DMS114 treated with DMSO at 0.1 percent for 48 hours (cell line): ENCODE data around the gene WDR77.

Experiments used
- DNase-seq: peaks from one replicate; lab custom pipeline; 2025; ENCODE audit not compliant: unreplicated experiment; lab: John Stamatoyannopoulos, UW

The WDR77 gene

DNA sequence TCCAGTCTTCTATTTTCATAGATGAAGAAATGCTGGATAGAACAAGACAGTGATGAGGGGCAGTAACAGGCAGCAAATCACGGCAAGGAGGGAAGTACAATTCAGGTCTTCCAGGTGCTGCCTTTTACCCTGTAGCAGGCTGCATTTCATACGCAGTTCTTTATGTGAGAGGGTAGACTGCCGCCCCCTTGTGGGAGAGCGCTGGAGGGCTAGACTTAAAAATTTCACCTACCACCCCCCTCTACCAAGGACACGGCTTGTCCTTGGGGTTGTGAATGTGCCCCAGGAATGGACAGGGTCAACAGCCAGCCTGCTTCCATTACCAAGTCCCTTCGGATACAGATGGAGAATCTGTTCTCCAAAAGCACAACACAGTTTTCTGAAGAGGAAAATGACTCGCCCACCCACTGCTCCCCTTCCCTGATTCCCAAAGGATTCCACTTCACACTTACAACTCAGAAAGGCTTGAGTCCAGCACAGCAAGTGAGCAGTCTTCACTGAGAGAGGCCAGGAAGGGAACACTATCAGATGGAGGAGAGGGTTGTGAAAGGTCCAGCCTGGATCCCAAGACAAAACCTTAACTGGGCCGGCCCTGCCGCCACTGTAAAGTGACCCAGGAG, 7.4 kb downstream of the WDR77 start:
- peak; percentile 6 for DNase-seq

DNA sequence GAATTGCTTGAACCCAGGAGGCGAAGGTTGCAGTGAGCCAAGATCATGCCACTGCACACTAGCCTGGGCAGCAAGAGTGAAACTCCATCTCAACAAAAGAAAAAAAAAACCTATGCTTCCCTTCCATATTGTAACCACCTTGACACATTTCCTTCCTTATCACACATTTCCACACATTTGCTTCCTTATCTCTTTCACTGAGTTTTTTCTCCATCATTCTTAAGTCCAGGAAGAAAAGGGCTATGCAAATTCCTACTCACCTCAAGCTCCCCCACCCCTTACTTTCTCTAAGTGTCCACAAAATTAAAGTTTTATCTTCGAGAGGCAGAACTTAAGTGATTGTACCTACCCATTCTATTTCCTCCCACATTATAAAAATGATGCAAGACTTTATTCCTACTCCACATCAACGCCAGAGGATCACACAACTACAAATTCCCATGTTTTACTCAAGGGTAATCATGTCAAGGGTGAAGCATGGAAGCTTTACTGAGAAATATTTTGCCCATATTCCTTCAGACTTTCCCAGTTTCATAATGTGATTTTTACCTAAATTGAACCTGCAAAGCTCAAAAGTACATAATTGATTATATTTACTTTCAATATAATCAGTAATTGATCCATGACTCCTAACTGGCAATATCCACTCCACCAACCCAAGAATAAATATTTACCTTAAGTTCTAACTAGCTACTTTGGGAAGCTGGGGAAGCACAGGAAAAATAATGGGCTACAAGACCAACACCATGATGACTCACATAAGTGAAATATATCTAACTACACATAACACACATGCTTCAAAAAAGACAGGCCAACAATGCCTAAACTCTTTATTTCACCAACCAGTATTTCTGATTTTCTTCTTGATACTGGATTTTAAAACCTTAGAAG, 9.3 kb downstream of the WDR77 start:
- DNase-seq, result no peak

DNA sequence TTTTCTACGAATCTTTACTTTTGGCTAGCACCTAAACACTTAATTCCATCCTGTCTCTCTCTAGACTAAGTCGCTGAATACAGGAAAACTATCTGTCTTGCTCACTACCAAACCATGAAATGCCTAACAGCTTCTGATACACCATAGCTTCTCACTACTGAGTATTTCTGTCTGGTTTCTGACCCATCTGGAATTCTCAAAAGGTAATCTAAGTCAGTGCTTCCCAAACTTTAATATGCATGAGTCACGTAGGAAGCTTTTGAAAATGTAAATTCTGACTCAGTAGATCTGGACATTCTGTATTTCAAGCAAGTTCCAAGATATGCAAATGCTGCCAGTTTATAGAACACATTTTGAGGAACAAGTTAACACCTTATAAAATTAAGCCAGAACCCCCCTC, 12.3 kb downstream of the WDR77 start:
- DNase-seq, result no peak

DNA sequence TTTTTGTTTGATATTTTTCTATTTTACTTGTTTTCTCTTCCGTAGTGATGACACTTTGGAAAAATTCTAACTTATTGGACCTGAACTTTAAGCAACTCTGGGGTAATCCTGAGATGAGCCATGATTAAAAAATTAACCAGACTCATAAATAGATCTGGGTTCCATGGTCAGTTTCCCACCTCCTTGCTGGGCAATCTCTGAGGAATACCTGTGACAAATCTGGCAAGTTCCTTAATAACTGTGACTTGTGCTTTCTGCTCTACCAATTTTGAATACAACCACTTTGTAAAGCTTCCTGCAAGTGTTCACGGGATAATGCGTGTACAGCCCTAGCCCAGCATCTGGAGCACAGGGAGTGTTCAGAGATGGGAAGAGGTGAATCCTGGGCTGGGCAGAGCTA, 24.8 kb downstream of the WDR77 start:
- no peak for DNase-seq

DNA sequence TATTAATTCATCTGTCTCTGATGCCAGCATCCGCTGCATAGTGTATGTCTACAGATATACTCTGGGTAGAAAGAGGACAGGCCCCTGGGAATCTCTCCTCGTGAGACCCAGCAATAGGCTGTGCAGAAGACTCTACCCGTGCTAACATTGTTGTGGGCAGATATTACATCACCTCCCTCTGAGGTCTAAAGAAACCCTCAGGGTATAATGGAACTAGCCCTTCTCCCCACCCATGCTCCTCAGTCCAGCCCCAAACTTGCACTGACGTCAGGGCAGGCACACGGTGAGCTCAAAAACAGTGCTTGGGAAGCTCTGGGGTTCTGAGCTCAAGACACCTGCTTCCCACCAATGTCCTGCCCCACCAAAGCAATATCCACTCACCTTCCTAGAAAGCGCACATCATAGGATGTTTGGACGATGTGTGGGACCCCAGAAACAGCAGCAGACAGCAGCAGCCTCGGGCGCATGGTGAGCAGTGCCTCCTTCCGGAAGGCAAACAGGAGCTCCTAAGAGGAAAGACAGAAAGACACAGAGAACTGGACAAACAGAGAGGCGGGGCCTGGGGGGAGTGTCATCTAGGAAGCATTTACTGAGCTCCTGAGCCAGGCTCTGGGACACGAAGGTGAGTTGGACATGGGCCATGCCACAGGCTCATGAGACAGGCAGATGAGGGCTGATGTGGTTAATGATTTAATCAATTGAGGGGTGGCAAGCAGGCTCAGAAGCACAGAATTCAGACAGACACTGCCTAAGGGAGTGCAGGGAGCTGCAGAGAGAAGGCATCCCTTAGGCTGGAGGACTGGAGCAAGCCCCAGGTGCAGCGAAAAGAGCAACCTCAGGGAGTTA, 26.3 kb downstream of the WDR77 start:
- DNase-seq, result no peak

GRCh38 chr1:111420377-111420776, 28.7 kb downstream of the WDR77 start:
- no peak for DNase-seq

GRCh38 chr1:111419037-111419436, 30.0 kb downstream of the WDR77 start:
- no peak for DNase-seq

GRCh38 chr1:111417755-111418154, 31.3 kb downstream of the WDR77 start:
- DNase-seq, result no peak

DNA sequence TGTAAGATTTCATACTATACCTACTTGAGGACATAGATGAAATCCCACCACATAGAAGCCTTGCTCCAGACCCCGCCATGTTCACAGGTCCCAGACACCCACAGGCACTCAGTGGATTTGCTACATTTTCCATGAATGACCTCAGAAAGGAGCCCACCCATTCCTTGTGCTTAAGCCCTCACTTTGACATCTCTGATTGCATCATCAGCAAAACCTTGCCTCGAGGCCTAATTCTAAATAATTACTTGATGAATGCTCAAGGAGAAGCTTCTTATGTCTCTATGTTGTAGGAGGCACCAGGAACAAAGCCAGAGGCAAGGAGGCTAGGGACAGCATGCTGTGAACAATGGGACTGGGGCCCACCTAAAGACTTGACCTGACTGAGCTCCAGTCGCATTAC, 33.6 kb downstream of the WDR77 start:
- no peak for DNase-seq

- no peak for DNase-seq
Observed at GRCh38 chr1:111414756-111415155, 34.3 kb downstream of the WDR77 start.

- no peak for DNase-seq
Observed at GRCh38 chr1:111412839-111413238, 36.2 kb downstream of the WDR77 start.

GRCh38 chr1:111407301-111407700, 41.8 kb downstream of the WDR77 start:
- DNase-seq, result no peak

GRCh38 chr1:111406321-111406768, 42.7 kb downstream of the WDR77 start:
- DNase-seq, result no peak

GRCh38 chr1:111404588-111404987, 44.5 kb downstream of the WDR77 start:
- DNase-seq, result no peak

DNA sequence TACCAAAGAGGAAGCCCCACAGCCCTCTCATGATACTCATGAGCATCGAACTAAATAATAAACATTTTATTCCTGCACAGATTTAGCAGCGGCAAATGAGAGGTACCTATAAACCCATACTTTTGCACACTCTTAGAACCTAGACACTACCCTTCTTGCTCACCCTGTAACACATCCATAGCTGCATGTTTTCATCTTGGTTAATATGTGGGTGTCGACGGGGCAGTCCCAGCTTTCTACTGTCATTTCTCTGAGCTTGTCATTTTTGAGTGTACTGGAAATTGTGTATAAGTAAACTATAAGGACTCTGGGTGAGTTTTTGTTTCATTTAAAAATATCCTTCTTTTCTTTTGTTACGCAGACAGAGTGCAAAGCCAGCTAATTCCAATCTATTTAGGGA, 47.0 kb downstream of the WDR77 start:
- no peak for DNase-seq

GRCh38 chr1:111399792-111400610, 49.1 kb downstream of the WDR77 start:
- DNase-seq, result peak; percentile 51

GRCh38 chr1:111392460-111392945, 56.6 kb downstream of the WDR77 start:
- DNase-seq, result no peak

GRCh38 chr1:111392042-111392441, 57.0 kb downstream of the WDR77 start:
- DNase-seq, result no peak
